Suprapubic skin (tissue), 4 donors: ENCODE data around the gene EXOC3.

Experiments
- CTCF ChIP-seq, 2 donors: fragments of 200-600 bp in 1 of 2; fragments of 450-650 bp in 1 of 2; sonication (generic) in 1 of 2; IDR thresholded peaks; one replicate each; pipeline ENCODE4 v1.5.1; 2016 to 2019; ENCODE audit warnings: antibody characterized with exemption in 2 of 2, mild to moderate bottlenecking in 1 of 2, moderate library complexity in 1 of 2
- POLR2A ChIP-seq, 2 donors: fragments of 450-650 bp; IDR thresholded peaks; one replicate each; pipeline ENCODE4 v1.6.1; 2017; ENCODE audit warnings: antibody characterized with exemption in 2 of 2, mild to moderate bottlenecking in 2 of 2, moderate library complexity in 2 of 2
- POLR2AphosphoS5 ChIP-seq, 3 donors: sonication (generic); formaldehyde crosslinking; IDR thresholded peaks; one replicate each; pipeline ENCODE4 v1.6.1; 2017; ENCODE audit warnings: antibody characterized with exemption in 3 of 3

DNA sequence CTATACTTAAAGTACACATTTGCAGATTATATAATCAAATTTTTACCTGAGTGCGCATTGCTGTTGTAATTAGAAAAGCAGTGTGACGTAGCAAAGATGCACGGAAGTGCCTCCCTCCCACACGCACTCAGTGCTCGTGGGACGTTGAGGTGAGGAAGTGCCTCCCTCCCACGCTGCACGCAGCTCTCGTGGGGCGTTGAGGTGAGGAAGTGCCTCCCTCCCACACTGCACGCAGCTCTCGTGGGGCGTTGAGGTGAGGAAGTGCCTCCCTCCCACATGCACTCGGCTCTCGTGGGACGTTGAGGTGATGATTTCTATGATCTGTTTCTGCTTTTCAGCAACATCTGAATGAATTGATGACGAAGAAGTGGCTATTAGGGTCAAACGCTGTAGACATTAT, 21.0 kb downstream of the EXOC3 start:
- TF ChIP-seq POLR2A (IDR thresholded peaks at IDR 0.05), result no peak
- TF ChIP-seq POLR2AphosphoS5 (IDR thresholded peaks at IDR 0.05), result no peak
- TF ChIP-seq CTCF (IDR thresholded peaks at IDR 0.05), result no peak
